Pancreas (tissue), 10 donors: ENCODE measurements around the gene FBRS. TPM values are rescaled to one million over a fixed set of nuclear protein-coding genes. Genes with fewer than 3 reads are reported as not detected.
A peak's percentile ranks its signal among the peaks of the same experiment; 100 is the strongest.

Source experiments
- ATAC-seq, 4 donors: fragments of 200-7000 bp; cut with Tn5 transposase; one replicate each; pipeline versions ENCODE4 v1.8.0 to v1.9.1; 2020; ENCODE audit warnings: mild to moderate bottlenecking in 4 of 4, moderate library complexity in 4 of 4
- DNase-seq, 6 donors: peaks; one replicate each; pipeline ENCODE4 v3.0.0-alpha.2; 2020
- FAIRE-seq: peaks from 2 replicates; lab custom pipeline; 2012; peaks lifted over from hg19 to GRCh38; lab: Jason Lieb, UNC
- H3K27ac ChIP-seq, 4 donors: fragments of 200-600 bp; sonication (generic); 1 replicate in 3 of 4; 2 replicates in 1 of 4; pipeline versions ENCODE4 v1.5.0 to v1.8.0; 2020
- H3K27me3 ChIP-seq, 4 donors: fragments of 200-600 bp; one replicate each; pipeline ENCODE4 v1.8.0; 2021
- H3K36me3 ChIP-seq, 3 donors: fragments of 200-600 bp; sonication (generic) in 1 of 3; one replicate each; pipeline versions ENCODE4 v1.5.0 to v1.8.0; 2020 to 2021
- H3K4me1 ChIP-seq, 3 donors: fragments of 200-600 bp; one replicate each; pipeline ENCODE4 v1.8.0; 2021
- H3K4me3 ChIP-seq, 4 donors: fragments of 200-600 bp; sonication (generic) in 2 of 4; one replicate each; pipeline versions ENCODE4 v1.5.0 to v1.8.0; 2020 to 2021
- H3K9me3 ChIP-seq, 4 donors: fragments of 200-600 bp; one replicate each; pipeline ENCODE4 v1.8.0; 2021
- CTCF ChIP-seq, 4 donors: fragments of 200-600 bp; sonication (generic) in 3 of 4; IDR thresholded peaks; one replicate each; pipeline versions ENCODE4 v1.5.0 to v1.8.0; 2021; ENCODE audit warnings: antibody characterized with exemption in 4 of 4
- WGBS, 2 donors: extraction: QIAGEN DNeasy Blood & Tissue Kit; methylation state at CpG; one replicate each; pipeline ENCODE4 v1.1.7; 2013; 5-methylcytosine and 5-hydroxymethylcytosine counted together
- intact Hi-C, 3 donors: fragments of 100-400 bp; cut with DNase I; formaldehyde crosslinking; loops; one replicate each; pipeline versions ENCODE4 v1.11.1 to v1.14.2; 2022
- polyA plus RNA-seq, 2 donors: library from polyadenylated mRNA; stranded (reverse); fragments of 200-250 nt; gene quantifications; one replicate each; pipeline ENCODE4 v1.2.3, GENCODE V29; 2013
- total RNA-seq, 6 donors: library from RNA; stranded (reverse); fragmentation: NEBNext Ultra II Directional in 4 of 6; extraction: Animal tissue kit (Norgen Biotek cat#: 25700) in 4 of 6; gene quantifications; one replicate each; pipeline versions ENCODE4 v1.2.1 to v1.2.4, GENCODE V29; 2021 to 2023
- donor health status: healthy with polysubstance abuse.
- donor health status: DM: no; HTN: no; CAD: no; lungs with moderate emphysema.
- donor health status: DM: no; HTN: no; CAD: no.
- donor health status: control.
- donor health status: control.
- donor health status: Bipolar disorder and iron deficiency.
- donor health status: DM: yes; HTN: yes; CAD: no.
- donor health status: DM: no; HTN: no; CAD: no.
- donor health status: DM: no; HTN: no; CAD: no.
- donor health status: DM: yes; HTN: yes; CAD: no.

The FBRS gene
- total and polyA plus RNA-seq, 8 donors = 16.1 to 60.0 (median 24.8) TPM

- ATAC-seq (peak; percentile 32 to 54 (median 44)), DNase-seq (peak; percentile 80 to 93 (median 84)), FAIRE-seq (peak; percentile 51)
- Histone ChIP-seq H3K36me3 (peaks cover 0 to 36% (median 8%) of the 10 kb centered on the region in 3 donors), H3K4me3 (peak overlapping the region; percentile 73 to 95 (median 91)), H3K27me3 (no peaks in the 10 kb centered on the region), H3K27ac (peak overlapping the region; percentile 91 to 100 (median 98)), H3K4me1 (peaks cover 18 to 25% (median 21%) of the 10 kb centered on the region in 3 donors), H3K9me3 (no peaks in the 10 kb centered on the region)
- 0 to 1% methylated on average over 42 to 64 of the region's 64 CpGs for WGBS, 2 donors
- no peak for TF ChIP-seq CTCF (IDR thresholded peaks at IDR 0.05)
- intact Hi-C loops = no loop called here
These were observed 688 bp downstream of the FBRS start for GRCh38 chr16:30658731-30659506.

DNA sequence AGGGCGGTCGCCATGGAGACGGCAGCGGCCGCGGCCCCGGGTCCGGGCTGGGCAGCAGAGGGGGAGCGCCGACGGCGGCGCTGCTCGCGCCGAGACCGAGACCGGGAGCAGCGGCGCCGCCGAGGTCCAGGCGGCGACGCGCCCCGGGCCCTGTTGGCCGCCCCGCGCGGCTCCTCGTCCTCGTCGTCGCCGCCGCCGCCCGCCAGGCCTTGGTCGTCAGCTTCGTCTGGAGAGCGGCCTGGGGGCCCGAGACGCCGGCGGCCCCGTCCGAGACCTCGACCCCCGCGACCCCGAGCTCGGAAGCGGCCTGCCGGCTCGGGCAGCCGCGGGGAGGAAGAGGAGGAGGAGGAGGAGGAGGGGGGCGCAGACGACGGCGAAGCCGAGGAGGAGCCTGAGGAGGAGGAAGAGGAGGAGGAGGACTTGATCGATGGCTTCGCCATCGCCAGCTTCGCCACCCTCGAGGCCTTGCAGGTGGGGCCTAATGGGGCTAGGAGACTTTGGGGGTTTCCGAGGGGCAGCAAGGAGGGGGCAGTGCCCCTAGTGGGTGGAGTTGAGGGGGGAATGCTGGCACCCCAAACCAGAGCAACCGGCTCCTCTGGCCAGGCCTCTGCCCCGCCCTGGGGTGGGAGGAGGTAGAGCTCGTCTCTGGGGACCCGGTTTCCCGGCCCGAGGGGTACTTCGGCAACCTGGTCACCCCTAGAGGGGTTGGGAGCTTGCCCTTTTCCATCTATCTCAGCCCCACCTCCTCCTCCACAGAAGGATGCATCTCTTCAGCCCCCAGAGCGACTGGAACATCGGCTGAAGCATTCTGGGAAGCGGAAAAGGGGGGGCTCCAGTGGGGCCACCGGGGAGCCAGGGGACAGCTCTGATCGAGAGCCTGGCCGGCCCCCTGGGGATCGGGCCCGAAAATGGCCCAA, 1.5 kb downstream of the FBRS start:
- peaks cover 0 to 36% (median 7%) of the 10 kb centered on the region in 3 donors for H3K36me3 ChIP-seq

DNA sequence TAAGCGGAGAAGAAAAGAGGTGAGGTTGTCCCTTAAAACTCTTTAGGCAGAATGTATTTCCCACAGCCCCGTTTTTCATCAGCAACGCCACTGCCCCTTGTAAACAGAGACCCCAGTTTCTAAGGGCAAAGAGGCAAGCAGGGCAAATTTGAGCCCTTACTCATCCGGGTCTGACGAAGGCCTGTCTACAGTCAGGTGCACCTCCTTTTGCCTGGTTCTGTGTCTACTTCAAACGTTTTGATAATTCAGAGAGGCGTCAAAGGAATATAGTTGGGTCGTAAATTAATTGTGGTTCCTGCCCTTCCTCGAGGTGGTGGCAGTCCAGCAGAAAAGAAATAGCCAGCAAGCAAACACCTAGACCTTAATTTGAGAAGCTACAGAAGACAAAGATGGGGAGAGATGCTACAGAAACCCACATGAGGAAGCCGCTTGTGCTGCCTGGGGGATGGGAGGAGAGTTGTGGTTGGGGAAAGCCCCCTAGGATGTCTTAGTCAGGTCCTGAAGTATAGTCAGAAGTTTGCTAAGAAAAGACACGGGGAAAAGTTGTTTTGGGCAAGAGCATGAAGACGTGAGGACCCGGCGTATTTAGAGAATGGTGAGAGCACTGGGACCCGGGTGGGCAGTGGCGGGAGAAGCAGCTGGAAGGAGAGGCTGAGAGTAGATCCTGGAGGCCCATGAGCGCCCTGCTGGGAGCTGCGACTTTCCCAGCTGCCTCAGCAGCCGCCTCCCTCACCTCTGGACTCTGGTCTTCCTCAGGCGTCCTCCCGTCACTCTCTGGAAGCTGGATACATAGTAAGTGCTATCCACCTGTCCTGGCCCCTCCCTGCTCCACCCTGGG, 2.4 kb downstream of the FBRS start:
- H3K4me3 ChIP-seq = peak overlapping the region; percentile 73 to 95 (median 91)
- ATAC-seq (no peak), FAIRE-seq (no peak), DNase-seq (peak in 2 of 6 donors; percentile 24 to 34)
- H3K27ac ChIP-seq = no peak overlapping the region
- peaks cover 2 to 36% (median 16%) of the 10 kb centered on the region in 3 donors for H3K36me3 ChIP-seq
- no peaks in the 10 kb centered on the region for H3K9me3 ChIP-seq
- H3K27me3 ChIP-seq = no peaks in the 10 kb centered on the region
- peaks cover 18 to 25% (median 21%) of the 10 kb centered on the region in 3 donors for H3K4me1 ChIP-seq
- no peak for TF ChIP-seq CTCF (IDR thresholded peaks at IDR 0.05)
- intact Hi-C loops = loop anchor here in 1 of 3 donors (10.0 kb wide), 1 partner anchor 254 kb away; no protein-coding TSS in a partner anchor
- 35 to 46% methylated on average over 21 of the region's 21 CpGs for WGBS, 2 donors

More for the DNA sequence above, 1.5 kb downstream of the FBRS start:
- H3K9me3 ChIP-seq = no peaks in the 10 kb centered on the region
- DNase-seq (peak in 5 of 6 donors; percentile 51 to 83 (median 55)), ATAC-seq (no peak), FAIRE-seq (no peak)
- TF ChIP-seq CTCF (IDR thresholded peaks at IDR 0.05) = no peak
- H3K27ac ChIP-seq = peak overlapping the region; percentile 91 to 100 (median 98)
- WGBS, 2 donors = 0 to 1% methylated on average over 35 to 84 of the region's 84 CpGs
- H3K4me3 ChIP-seq = peak overlapping the region; percentile 73 to 95 (median 91)
- peaks cover 18 to 25% (median 21%) of the 10 kb centered on the region in 3 donors for H3K4me1 ChIP-seq
- intact Hi-C loops = loop anchor here in 1 of 3 donors (10.0 kb wide), 1 partner anchor 255 kb away; no protein-coding TSS in a partner anchor
- no peaks in the 10 kb centered on the region for H3K27me3 ChIP-seq

- TF ChIP-seq CTCF (IDR thresholded peaks at IDR 0.05) = no peak
- Histone ChIP-seq H3K4me1 (peaks cover 10 to 16% (median 13%) of the 10 kb centered on the region in 3 donors), H3K27ac (no peak overlapping the region), H3K9me3 (no peaks in the 10 kb centered on the region), H3K4me3 (no peak overlapping the region), H3K27me3 (no peaks in the 10 kb centered on the region), H3K36me3 (peaks cover 2 to 47% (median 31%) of the 10 kb centered on the region in 3 donors)
- no peak for ATAC-seq
- intact Hi-C loops = loop anchor here in 1 of 3 donors (10.0 kb wide), 1 partner anchor 252 kb away; no protein-coding TSS in a partner anchor
- FAIRE-seq = no peak
- WGBS, 2 donors = 81 to 86% methylated on average over 17 of the region's 17 CpGs
- peak in 3 of 6 donors; percentile 22 to 80 (median 62) for DNase-seq
These were observed 4.2 kb downstream of the FBRS start for GRCh38 chr16:30662449-30662848.
